NCI-H524 (cell line): ENCODE results near the gene MYH10.
"Not testable (repeated sequence)": the region's sequence is repeated elsewhere in the genome, so short reads cannot be mapped to it uniquely, and the experiment has no call there.

ENCODE experiments used
- DNase-seq, 2 experiments: peaks; one replicate each; lab custom pipeline; 2025; lab: John Stamatoyannopoulos, UW

Gene MYH10

GRCh38 chr17:8630227-8630801 is at the start of gene MYH10:
Gene MYH10, minus strand, starts transcription at chr17:8630725. Its CDS starts 7,479 bp downstream, at chr17:8623246.
- peak in 1 of 2 experiments; percentile 19 for DNase-seq

GRCh38 chr17:8679126-8679525 is 48.6 kb upstream of the MYH10 start:
- DNase-seq: no peak

GRCh38 chr17:8675306-8675705 is 44.8 kb upstream of the MYH10 start:
- no peak for DNase-seq

- no peak for DNase-seq
These were observed 44.1 kb upstream of the MYH10 start for GRCh38 chr17:8674344-8675305.

- DNase-seq: no peak
These were observed 43.1 kb upstream of the MYH10 start for GRCh38 chr17:8673612-8674011.

- DNase-seq: no peak
These were observed 41.8 kb upstream of the MYH10 start for GRCh38 chr17:8672326-8672725.

- DNase-seq: no peak
These were observed 39.9 kb upstream of the MYH10 start for GRCh38 chr17:8670421-8670820.

- DNase-seq: no peak
These were observed 37.7 kb upstream of the MYH10 start for GRCh38 chr17:8668176-8668740.

GRCh38 chr17:8667421-8667820 is 36.9 kb upstream of the MYH10 start:
- no peak for DNase-seq

GRCh38 chr17:8665684-8666083 is 35.2 kb upstream of the MYH10 start:
- no peak for DNase-seq

GRCh38 chr17:8664456-8665126 is 34.1 kb upstream of the MYH10 start:
- DNase-seq: no peak

GRCh38 chr17:8662973-8663372 is 32.4 kb upstream of the MYH10 start:
- no peak for DNase-seq

- DNase-seq: no peak
These were observed 31.7 kb upstream of the MYH10 start for GRCh38 chr17:8662076-8662831.

GRCh38 chr17:8660709-8661108 is 30.2 kb upstream of the MYH10 start:
- DNase-seq: not testable (repeated sequence)

GRCh38 chr17:8659758-8660410 is 29.4 kb upstream of the MYH10 start:
- DNase-seq: no peak

- DNase-seq: no peak
These were observed 28.3 kb upstream of the MYH10 start for GRCh38 chr17:8658810-8659209.

GRCh38 chr17:8656693-8657092 is 26.2 kb upstream of the MYH10 start:
- no peak for DNase-seq

GRCh38 chr17:8654822-8655221 is 24.3 kb upstream of the MYH10 start:
- no peak for DNase-seq

- no peak for DNase-seq
These were observed 20.5 kb upstream of the MYH10 start for GRCh38 chr17:8651013-8651412.

GRCh38 chr17:8650119-8650499 is 19.6 kb upstream of the MYH10 start:
- no peak for DNase-seq
